ENCODE results near the gene ADAT3. TPM values are rescaled to one million over a fixed set of nuclear protein-coding genes. Genes with fewer than 3 reads are reported as not detected.

ADAT3 gene
- total RNA-seq, 1 donor from 2014 or later, result 5.7 TPM

DNA sequence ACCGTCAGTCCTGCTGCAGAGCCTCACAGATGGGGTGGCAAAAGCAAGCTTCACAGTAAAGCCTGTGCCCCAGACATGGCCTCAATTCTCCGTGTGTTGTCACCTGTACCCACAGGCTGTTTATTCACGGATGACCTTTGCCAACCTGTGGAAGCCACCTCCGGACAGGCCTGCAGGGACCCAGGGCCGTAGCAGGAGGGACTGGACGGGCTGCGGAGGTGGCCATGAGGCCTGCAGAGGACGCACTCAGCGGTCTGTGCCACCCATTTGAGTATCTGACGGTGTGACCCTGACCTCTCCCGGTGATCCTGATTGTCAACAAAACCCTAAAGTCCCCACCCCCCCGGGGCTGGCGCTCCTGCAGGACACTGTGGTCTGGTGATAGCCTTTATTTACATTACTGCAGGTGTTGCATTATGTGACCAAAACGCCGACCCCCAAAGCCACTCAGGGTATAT lies 34.0 kb upstream of the ADAT3 start:
- no peak overlapping the region for H3K27ac ChIP-seq (ENCODE audit: low read depth, low read length)
- H3K27me3 ChIP-seq (ENCODE audit: insufficient read depth, low read length), result no peaks in the 10 kb centered on the region
- DNase-seq (ENCODE audit: low read depth) (no peak), FAIRE-seq (no peak)
- Mint-ChIP-seq H3K4me1 (ENCODE audit: low read depth, unreplicated experiment) (peaks cover 7% of the 10 kb centered on the region), H3K9me3 (ENCODE audit: unreplicated experiment) (no peaks in the 10 kb centered on the region), H3K4me3 (ENCODE audit: unreplicated experiment) (no peak overlapping the region), H3K27me3 (ENCODE audit: low read depth, unreplicated experiment) (no peaks in the 10 kb centered on the region), H3K36me3 (ENCODE audit: low read depth, unreplicated experiment) (no peaks in the 10 kb centered on the region), H3K27ac (ENCODE audit: unreplicated experiment) (no peak overlapping the region)
- peaks cover 19% of the 10 kb centered on the region for H3K4me1 ChIP-seq (ENCODE audit: insufficient read depth, low read length)
- no peak overlapping the region for H3K4me2 ChIP-seq (ENCODE audit: low read length)
- peaks cover 30% of the 10 kb centered on the region for H4K20me1 ChIP-seq (ENCODE audit: insufficient read depth, low read length)
- no peak overlapping the region for H2AFZ ChIP-seq (ENCODE audit: low read depth, low read length)
- no peaks in the 10 kb centered on the region for H3K9me3 ChIP-seq (ENCODE audit: insufficient read depth, low read depth, low read length)
- no peak overlapping the region for H3K9ac ChIP-seq (ENCODE audit: low read length)
- no peaks in the 10 kb centered on the region for H3K36me3 ChIP-seq (ENCODE audit: insufficient read depth, low read length)
- no peak for TF ChIP-seq EZH2 (IDR thresholded peaks at IDR 0.05; ENCODE audit: insufficient read depth, low read length)
- TF ChIP-seq, protein P1, sequence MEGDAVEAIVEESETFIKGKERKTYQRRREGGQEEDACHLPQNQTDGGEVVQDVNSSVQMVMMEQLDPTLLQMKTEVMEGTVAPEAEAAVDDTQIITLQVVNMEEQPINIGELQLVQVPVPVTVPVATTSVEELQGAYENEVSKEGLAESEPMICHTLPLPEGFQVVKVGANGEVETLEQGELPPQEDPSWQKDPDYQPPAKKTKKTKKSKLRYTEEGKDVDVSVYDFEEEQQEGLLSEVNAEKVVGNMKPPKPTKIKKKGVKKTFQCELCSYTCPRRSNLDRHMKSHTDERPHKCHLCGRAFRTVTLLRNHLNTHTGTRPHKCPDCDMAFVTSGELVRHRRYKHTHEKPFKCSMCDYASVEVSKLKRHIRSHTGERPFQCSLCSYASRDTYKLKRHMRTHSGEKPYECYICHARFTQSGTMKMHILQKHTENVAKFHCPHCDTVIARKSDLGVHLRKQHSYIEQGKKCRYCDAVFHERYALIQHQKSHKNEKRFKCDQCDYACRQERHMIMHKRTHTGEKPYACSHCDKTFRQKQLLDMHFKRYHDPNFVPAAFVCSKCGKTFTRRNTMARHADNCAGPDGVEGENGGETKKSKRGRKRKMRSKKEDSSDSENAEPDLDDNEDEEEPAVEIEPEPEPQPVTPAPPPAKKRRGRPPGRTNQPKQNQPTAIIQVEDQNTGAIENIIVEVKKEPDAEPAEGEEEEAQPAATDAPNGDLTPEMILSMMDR (IDR thresholded peaks at IDR 0.05; ENCODE audit: insufficient read depth, low read depth, low read length), result no peak
- H3K4me3 ChIP-seq (ENCODE audit: insufficient read depth, low read depth, low read length), result no peak overlapping the region
- peaks cover 58% of the 10 kb centered on the region for H3K79me2 ChIP-seq (ENCODE audit: insufficient read depth, low read length)

DNA sequence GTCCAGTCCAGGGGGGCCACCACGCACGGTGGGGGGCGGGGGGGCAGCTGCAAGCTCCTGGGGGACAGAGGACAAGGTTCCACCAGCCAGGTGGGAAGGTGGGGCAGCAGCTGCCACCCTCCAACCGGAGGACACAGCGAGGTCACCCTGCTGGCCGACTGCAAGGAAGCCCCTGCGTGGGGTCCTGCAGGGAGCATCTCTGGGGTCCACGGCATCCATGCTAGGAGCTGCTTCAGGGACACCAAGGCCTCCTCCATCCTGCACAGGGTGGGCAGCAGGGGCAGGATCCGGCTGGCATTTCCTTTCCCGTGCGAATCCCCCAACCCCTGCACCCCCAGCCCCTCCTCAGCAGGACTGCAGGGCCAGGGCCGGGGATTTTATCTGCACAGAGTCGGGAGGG lies 33.6 kb upstream of the ADAT3 start:
- Histone ChIP-seq H3K79me2 (ENCODE audit: insufficient read depth, low read length) (peaks cover 61% of the 10 kb centered on the region), H3K36me3 (ENCODE audit: insufficient read depth, low read length) (no peaks in the 10 kb centered on the region), H3K27me3 (ENCODE audit: insufficient read depth, low read length) (no peaks in the 10 kb centered on the region), H3K4me1 (ENCODE audit: insufficient read depth, low read length) (peaks cover 24% of the 10 kb centered on the region), H3K27ac (ENCODE audit: low read depth, low read length) (no peak overlapping the region), H4K20me1 (ENCODE audit: insufficient read depth, low read length) (peaks cover 30% of the 10 kb centered on the region), H3K4me2 (ENCODE audit: low read length) (no peak overlapping the region), H3K4me3 (ENCODE audit: insufficient read depth, low read depth, low read length) (no peak overlapping the region), H3K9ac (ENCODE audit: low read length) (no peak overlapping the region), H2AFZ (ENCODE audit: low read depth, low read length) (no peak overlapping the region), H3K9me3 (ENCODE audit: insufficient read depth, low read depth, low read length) (no peaks in the 10 kb centered on the region)
- Mint-ChIP-seq H3K9me3 (ENCODE audit: unreplicated experiment) (no peaks in the 10 kb centered on the region), H3K27me3 (ENCODE audit: low read depth, unreplicated experiment) (no peaks in the 10 kb centered on the region), H3K4me3 (ENCODE audit: unreplicated experiment) (no peak overlapping the region), H3K27ac (ENCODE audit: unreplicated experiment) (no peak overlapping the region), H3K36me3 (ENCODE audit: low read depth, unreplicated experiment) (no peaks in the 10 kb centered on the region), H3K4me1 (ENCODE audit: low read depth, unreplicated experiment) (peaks cover 7% of the 10 kb centered on the region)
- TF ChIP-seq, protein P1 (IDR thresholded peaks at IDR 0.05; ENCODE audit: insufficient read depth, low read depth, low read length), result no peak
- no peak for TF ChIP-seq EZH2 (IDR thresholded peaks at IDR 0.05; ENCODE audit: insufficient read depth, low read length)
- FAIRE-seq (no peak), DNase-seq (ENCODE audit: low read depth) (no peak)

DNA sequence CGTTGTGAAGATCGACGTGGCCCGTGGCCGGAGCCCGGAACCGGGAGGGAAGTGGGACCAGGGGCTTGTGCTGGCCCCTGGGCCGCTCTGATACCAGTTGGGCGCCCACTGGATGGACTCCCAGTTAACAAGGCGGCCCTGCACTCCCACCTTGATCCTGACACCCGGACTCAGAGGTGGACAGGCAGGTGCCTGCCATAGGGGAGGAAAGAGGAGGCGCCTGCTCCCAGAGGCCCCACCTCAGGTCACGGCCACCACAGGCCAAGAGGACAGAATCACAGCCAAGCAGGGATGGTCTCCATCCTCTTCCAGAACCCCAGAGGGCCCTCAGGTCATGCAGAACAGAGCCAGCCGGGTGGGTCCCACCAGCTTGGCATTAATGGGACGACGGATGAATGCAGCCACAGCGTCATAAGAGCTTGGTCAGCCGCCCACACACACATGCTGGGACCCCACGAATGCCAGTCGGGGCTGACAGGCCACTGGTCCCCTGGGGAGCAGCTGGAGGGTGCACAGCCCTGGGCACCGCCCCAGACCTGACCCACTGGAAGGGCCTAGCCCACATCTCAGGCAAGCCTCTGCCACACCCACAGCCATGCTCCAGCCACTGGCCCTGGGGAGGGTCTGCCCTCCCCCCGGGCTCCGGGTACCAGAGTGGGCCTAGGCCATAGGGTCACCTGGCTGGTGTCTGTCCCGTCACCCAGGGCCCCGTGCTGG lies 32.2 kb upstream of the ADAT3 start:
- Histone ChIP-seq H3K9me3 (ENCODE audit: insufficient read depth, low read depth, low read length) (no peaks in the 10 kb centered on the region), H3K4me1 (ENCODE audit: insufficient read depth, low read length) (peaks cover 25% of the 10 kb centered on the region), H4K20me1 (ENCODE audit: insufficient read depth, low read length) (peaks cover 30% of the 10 kb centered on the region), H3K79me2 (ENCODE audit: insufficient read depth, low read length) (peaks cover 61% of the 10 kb centered on the region), H3K4me2 (ENCODE audit: low read length) (peak overlapping the region; percentile 90), H2AFZ (ENCODE audit: low read depth, low read length) (no peak overlapping the region), H3K27ac (ENCODE audit: low read depth, low read length) (peak overlapping the region; percentile 2), H3K4me3 (ENCODE audit: insufficient read depth, low read depth, low read length) (no peak overlapping the region), H3K36me3 (ENCODE audit: insufficient read depth, low read length) (no peaks in the 10 kb centered on the region), H3K9ac (ENCODE audit: low read length) (peak overlapping the region; percentile 44), H3K27me3 (ENCODE audit: insufficient read depth, low read length) (no peaks in the 10 kb centered on the region)
- no peak overlapping the region for H3K4me3 Mint-ChIP-seq (ENCODE audit: unreplicated experiment)
- FAIRE-seq, result no peak
- no peak for DNase-seq (ENCODE audit: low read depth)
- H3K36me3 Mint-ChIP-seq (ENCODE audit: low read depth, unreplicated experiment), result no peaks in the 10 kb centered on the region
- peaks cover 7% of the 10 kb centered on the region for H3K4me1 Mint-ChIP-seq (ENCODE audit: low read depth, unreplicated experiment)
- no peak for TF ChIP-seq EZH2 (IDR thresholded peaks at IDR 0.05; ENCODE audit: insufficient read depth, low read length)
- TF ChIP-seq, protein P1 (IDR thresholded peaks at IDR 0.05; ENCODE audit: insufficient read depth, low read depth, low read length), result no peak
- H3K27me3 Mint-ChIP-seq (ENCODE audit: low read depth, unreplicated experiment), result no peaks in the 10 kb centered on the region
- no peaks in the 10 kb centered on the region for H3K9me3 Mint-ChIP-seq (ENCODE audit: unreplicated experiment)
- H3K27ac Mint-ChIP-seq (ENCODE audit: unreplicated experiment), result no peak overlapping the region
